ENCODE data around the gene KRT81.

The KRT81 gene

GRCh38 chr12:52322069-52322468, 30.7 kb upstream of the KRT81 start:
- H4K20me1 ChIP-seq (ENCODE audit: insufficient read depth, low read length) = no peaks in the 10 kb centered on the region
- 0 out of 2 replicates have a peak, but pooled peaks cover 15% of the 10 kb centered on the region for H3K27me3 ChIP-seq (ENCODE audit: insufficient read depth, low read length)
- H3K79me2 ChIP-seq (ENCODE audit: insufficient read depth, low read length) = no peaks in the 10 kb centered on the region
- H3F3A ChIP-seq (ENCODE audit: insufficient read depth, low read length) = no peaks in the 10 kb centered on the region
- TF ChIP-seq CTCF (IDR thresholded peaks at IDR 0.05; ENCODE audit: low read length) (no peak), EZH2 (IDR thresholded peaks at IDR 0.05; ENCODE audit: borderline replicate concordance, low read length) (no peak)
- H3K9me3 ChIP-seq (ENCODE audit: low read length) = no peaks in the 10 kb centered on the region
- H3K9ac ChIP-seq (ENCODE audit: low read length) = no peak overlapping the region
- no peaks in the 10 kb centered on the region for H3K9me2 ChIP-seq (ENCODE audit: low read depth, low read length)
- no peak overlapping the region for H3K4me2 ChIP-seq (ENCODE audit: low read length)
- no peaks in the 10 kb centered on the region for H3K4me1 ChIP-seq (ENCODE audit: insufficient read depth, low read length, severe bottlenecking)
- no peak overlapping the region for H2AFZ ChIP-seq (ENCODE audit: low read length)
- H3K36me3 ChIP-seq (ENCODE audit: insufficient read depth, low read length) = no peaks in the 10 kb centered on the region
- no peak overlapping the region for H3K4me3 ChIP-seq (ENCODE audit: low read depth, low read length, poor library complexity, severe bottlenecking)
- no peak overlapping the region for H3K27ac ChIP-seq (ENCODE audit: low read depth, low read length, poor library complexity, severe bottlenecking)

GRCh38 chr12:52321418-52321817, 30.1 kb upstream of the KRT81 start:
- H3K4me3 ChIP-seq (ENCODE audit: low read depth, low read length, poor library complexity, severe bottlenecking) = no peak overlapping the region
- H3K79me2 ChIP-seq (ENCODE audit: insufficient read depth, low read length) = no peaks in the 10 kb centered on the region

GRCh38 chr12:52320784-52321400, 29.6 kb upstream of the KRT81 start, which contains the start of gene KRT83:
TSS of gene KRT83 (minus strand) at chr12:52321398. CDS start at chr12:52321335, 63 bp downstream.
- Histone ChIP-seq H3K9ac (ENCODE audit: low read length) (no peak within 1 kb of the TSS), H3K4me3 (ENCODE audit: low read depth, low read length, poor library complexity, severe bottlenecking) (no peak within 1 kb of the TSS), H3F3A (ENCODE audit: insufficient read depth, low read length) (no peaks in the 10 kb centered on the region), H4K20me1 (ENCODE audit: insufficient read depth, low read length) (no peaks in the 10 kb centered on the region), H3K27me3 (ENCODE audit: insufficient read depth, low read length) (0 out of 2 replicates have a peak, but pooled peaks cover 15% of the 10 kb centered on the region), H2AFZ (ENCODE audit: low read length) (no peak within 1 kb of the TSS), H3K9me2 (ENCODE audit: low read depth, low read length) (no peaks in the 10 kb centered on the region), H3K4me1 (ENCODE audit: insufficient read depth, low read length, severe bottlenecking) (no peaks in the 10 kb centered on the region), H3K4me2 (ENCODE audit: low read length) (no peak within 1 kb of the TSS), H3K27ac (ENCODE audit: low read depth, low read length, poor library complexity, severe bottlenecking) (no peak within 1 kb of the TSS), H3K9me3 (ENCODE audit: low read length) (no peaks in the 10 kb centered on the region), H3K79me2 (ENCODE audit: insufficient read depth, low read length) (no peaks in the 10 kb centered on the region), H3K36me3 (ENCODE audit: insufficient read depth, low read length) (no peaks in the 10 kb centered on the region)
- TF ChIP-seq EZH2 (IDR thresholded peaks at IDR 0.05; ENCODE audit: borderline replicate concordance, low read length) = no peak
- TF ChIP-seq CTCF (IDR thresholded peaks at IDR 0.05; ENCODE audit: low read length) = no peak

More at GRCh38 chr12:52321418-52321817, 30.1 kb upstream of the KRT81 start:
- no peaks in the 10 kb centered on the region for H3K36me3 ChIP-seq (ENCODE audit: insufficient read depth, low read length)
- H3K27ac ChIP-seq (ENCODE audit: low read depth, low read length, poor library complexity, severe bottlenecking) = no peak overlapping the region
- H3K9ac ChIP-seq (ENCODE audit: low read length) = no peak overlapping the region
- TF ChIP-seq CTCF (IDR thresholded peaks at IDR 0.05; ENCODE audit: low read length) (no peak), EZH2 (IDR thresholded peaks at IDR 0.05; ENCODE audit: borderline replicate concordance, low read length) (no peak)
- no peak overlapping the region for H2AFZ ChIP-seq (ENCODE audit: low read length)
- 0 out of 2 replicates have a peak, but pooled peaks cover 15% of the 10 kb centered on the region for H3K27me3 ChIP-seq (ENCODE audit: insufficient read depth, low read length)
- H3K4me2 ChIP-seq (ENCODE audit: low read length) = no peak overlapping the region
- H3K9me2 ChIP-seq (ENCODE audit: low read depth, low read length) = no peaks in the 10 kb centered on the region
- H3F3A ChIP-seq (ENCODE audit: insufficient read depth, low read length) = no peaks in the 10 kb centered on the region
- H3K9me3 ChIP-seq (ENCODE audit: low read length) = no peaks in the 10 kb centered on the region
- no peaks in the 10 kb centered on the region for H3K4me1 ChIP-seq (ENCODE audit: insufficient read depth, low read length, severe bottlenecking)
- no peaks in the 10 kb centered on the region for H4K20me1 ChIP-seq (ENCODE audit: insufficient read depth, low read length)

Measured in OCI-LY1 (cell line).